Inflammatory macrophage treated with lipopolysaccharide for 4 hours (primary cell): ENCODE measurements around the gene EFCAB6.

ENCODE experiments used
- DNase-seq: peaks from one replicate; pipeline ENCODE4 v3.0.0-alpha.2; 2020

EFCAB6 gene

DNA sequence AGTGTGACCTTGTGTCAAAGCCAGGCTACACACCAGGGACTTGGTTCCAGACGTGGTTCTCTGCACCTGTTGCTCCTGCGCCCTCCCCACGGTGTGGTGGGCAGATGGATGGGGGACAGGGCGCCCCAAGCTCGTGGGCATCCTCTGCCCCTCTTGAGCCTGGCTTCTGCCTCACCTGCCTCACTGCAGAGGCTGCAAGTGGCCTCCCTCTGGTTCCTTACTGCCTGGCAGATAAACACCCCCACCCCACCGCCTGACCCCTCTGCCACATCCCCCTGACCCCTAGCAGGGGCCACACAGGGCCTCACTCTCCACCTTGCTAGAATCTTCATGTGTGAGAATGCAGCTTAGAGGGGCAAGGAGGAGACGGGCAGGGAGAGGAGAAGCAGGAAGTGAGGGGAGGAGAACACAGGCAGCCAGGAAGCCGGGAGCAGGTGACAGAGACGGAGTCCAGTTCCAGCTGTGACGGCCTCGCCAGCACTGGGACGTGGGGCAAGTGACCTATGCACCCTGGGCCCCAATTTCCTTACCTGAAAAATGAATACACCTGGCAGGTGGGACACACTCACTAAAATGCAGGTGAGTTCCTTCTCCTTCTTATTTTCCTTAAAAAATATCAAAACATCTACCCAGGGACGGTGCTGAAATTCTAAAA is 178.3 kb downstream of the EFCAB6 start:
- DNase-seq = no peak

DNA sequence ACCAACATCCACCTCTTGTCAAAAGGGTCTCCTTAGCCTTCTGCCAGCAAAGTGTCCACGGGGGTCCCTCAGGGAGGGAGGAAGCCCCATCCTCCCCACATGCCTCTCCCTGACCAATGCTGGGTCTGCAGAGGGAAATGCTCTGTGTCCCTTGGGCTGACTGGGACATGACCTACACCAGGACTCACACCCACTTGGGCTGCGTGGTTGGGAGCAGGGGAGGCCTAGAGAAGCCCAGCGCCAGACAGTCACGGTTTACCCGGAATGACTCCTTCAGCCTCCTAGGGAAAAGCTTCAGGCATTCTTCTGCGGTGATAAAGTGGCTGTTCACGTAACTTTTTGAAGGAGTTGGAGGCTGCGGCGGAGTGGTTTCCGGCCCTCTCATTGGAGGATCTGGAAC is 180.3 kb downstream of the EFCAB6 start:
- no peak for DNase-seq

- no peak for DNase-seq
These were observed 180.9 kb downstream of the EFCAB6 start for GRCh38 chr22:43631201-43631600.

DNA sequence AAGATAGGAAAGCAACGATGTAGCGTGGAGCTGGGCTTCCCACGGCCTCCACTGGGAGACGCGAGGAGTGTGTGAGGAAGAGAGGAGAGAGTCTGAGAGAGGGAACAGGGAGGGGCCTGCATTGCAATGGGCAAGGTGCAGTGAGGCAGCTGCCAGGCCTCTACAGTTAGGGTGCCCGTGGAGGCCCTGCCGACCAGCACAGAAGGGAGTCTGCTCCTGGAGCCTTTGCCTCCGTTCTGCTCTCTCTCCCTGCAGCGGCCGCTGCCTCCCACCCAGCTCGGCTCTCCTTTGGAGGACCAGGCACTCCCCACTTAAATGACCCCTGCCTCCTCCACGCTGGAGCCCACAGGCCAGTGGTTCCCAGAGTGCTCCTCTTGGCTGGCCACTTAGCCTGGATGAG is 181.7 kb downstream of the EFCAB6 start:
- DNase-seq = no peak

DNA sequence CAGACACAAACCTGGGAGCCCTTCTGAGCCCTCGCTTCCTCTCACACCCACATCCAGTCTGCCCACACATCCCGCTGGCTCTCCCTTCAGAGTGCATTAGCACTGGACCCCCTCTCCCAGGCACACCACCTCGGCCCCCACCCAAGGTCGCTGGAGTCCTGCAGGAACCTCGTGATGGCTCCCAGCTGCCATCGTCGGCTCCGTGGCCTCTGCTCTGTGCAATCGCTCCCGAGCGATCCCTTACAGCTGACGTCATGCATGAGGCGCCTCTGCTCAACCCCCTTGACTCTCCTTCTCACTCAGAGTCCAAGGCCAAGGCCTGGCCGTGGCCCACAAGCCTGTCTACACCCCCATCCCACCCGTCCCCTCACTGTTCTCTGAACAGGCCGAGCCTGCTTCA is 183.9 kb downstream of the EFCAB6 start:
- no peak for DNase-seq

DNA sequence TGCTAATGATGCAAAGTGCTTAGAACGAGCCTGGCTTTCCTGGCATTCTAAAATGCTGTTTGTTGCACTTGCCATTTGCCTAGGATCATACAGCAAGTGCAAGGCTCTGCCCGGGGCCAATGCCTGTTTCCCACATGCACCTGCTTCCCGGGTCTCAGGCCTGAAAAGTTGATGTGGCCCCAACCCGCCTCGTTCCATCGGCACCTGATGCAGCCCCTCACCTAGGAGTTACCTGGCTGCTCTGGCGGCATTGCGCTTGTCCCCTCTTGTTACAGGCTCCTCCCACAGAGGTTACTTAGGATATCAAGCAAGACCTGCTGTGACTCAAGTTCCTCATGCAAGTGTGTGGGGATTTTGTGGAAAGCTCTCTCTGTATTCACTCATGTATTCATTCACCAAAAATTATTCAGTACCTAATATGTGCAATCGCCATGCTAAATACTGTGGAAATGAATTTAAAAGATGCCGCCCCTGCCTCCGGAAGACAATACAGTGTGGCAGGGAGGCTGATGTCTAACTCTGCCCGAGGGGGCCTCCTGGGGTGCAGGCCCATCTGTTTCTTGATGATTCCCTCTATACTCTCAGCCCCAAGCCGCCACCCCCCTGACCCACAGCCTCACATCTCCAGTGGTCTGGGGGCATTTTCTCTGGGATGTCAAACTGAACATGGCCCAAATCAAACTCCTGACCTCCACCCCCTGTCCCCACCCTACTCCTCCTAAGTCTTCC is 184.5 kb downstream of the EFCAB6 start:
- DNase-seq = no peak

GRCh38 chr22:43625242-43625641 is 186.9 kb downstream of the EFCAB6 start:
- no peak for DNase-seq

DNA sequence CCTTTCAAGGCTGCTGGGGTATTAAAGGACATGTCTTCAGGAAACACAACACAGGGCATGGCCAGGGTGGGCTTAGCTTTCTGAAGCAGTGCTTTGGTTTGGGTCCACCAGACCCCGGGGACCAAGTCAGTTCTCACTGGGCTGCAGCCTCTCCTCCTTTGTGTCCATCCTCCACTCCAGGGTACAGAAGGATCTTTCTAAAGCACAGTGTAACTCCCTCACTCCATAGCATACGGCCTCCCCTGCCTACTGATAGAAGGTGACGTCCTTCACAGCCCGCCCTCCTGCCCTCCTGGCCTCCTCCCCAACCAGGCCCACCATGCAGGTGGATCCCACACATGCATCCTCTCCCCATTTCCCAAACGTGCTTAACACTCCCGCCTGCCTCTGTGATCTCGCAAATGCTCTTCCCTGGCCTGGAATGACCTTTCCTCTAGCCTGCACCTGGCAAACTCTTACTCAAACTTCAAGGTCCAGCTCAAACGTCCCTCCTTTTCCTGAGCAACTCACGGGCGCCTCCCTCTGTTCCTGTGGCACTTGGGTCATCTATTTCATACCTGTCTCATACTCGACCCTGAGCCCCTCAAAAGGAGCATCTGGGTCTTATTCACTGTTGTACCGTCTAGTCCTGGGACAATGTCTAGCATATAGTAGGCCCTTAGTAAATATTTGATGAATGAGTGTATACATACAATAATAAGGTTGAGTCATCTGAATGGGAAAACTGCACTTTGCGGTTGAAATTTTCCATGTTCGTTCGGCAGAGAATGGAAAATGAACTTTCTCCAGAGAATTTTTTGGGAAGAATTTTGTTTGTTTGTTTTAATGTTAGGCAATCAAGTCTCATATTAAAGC is 187.7 kb downstream of the EFCAB6 start:
- no peak for DNase-seq

GRCh38 chr22:43622886-43623285 is 189.2 kb downstream of the EFCAB6 start:
- no peak for DNase-seq

DNA sequence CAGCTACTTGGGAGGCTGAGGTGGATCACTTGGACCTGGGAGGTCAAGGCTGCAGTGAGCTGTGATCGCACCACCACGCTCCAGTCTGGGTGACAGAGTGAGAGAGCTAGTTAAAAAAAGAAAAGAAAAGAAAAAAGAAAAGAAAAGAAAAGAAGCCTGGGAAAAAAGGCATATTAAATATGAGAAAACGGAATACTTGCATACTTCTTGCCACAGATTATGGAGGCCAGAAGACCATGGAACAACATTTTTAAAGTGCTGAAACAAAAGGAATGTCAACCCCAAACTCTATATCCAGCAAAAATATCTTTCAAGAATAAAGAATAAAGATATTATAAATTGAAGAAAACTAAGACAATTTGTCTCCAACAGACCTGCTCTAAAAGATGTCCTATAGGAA is 191.9 kb downstream of the EFCAB6 start:
- no peak for DNase-seq

DNA sequence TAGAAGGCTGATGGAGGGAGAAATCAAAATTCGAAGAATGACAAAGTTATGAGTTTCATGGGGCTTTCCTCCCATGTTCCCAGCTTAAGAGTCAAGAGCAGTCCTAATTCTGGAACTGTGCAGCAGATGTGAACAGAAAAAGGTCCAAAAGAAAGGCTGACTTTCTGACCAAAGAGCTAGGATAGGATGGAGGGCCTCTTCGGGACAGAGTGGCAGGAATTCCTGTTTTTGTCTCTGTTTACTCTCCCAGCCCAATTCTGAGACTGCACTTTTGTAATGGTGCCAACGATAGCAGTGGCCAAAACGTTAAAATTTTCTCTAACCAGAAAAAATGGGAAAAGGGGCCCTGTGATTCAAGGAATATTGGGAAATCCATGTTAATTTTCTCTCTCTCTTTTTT is 193.6 kb downstream of the EFCAB6 start:
- DNase-seq = no peak

DNA sequence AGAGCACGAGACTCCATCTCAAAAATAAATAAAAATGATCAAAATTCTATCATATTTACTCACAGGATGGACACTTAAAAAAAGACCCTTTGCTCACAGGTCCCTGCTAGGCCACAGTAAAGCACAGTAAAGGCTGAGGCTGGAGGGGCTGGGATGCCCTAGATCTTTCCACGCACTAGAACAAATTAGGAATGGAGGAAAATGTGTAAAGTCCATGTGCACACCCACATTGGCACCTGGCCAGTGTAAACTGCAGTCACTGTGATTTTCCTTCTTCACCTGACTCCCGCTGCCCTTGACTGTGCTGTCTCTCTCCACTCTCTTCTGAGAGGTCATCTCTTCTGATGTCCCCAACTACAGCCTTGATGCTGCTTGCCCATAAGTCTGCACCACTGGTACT is 195.5 kb downstream of the EFCAB6 start:
- DNase-seq = no peak

DNA sequence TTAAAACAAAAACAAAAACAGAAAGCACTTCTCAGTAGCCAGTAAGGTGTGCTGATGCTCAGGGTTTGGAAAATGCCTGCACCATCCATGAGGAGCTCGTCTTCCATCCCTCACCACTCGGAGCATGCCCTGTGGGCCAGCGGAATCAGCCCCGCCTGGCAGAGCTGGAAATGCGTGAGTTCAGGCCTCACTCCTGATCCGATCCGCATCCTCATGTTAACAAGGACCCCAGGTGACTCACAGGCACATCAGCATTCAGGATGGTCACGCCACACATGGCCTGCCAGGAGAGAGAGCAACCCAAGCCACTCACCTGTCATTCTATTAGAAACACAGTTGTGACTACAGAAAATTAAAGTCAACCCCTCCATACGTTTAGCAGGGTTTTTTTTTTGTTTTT is 211.8 kb downstream of the EFCAB6 start:
- no peak for DNase-seq

DNA sequence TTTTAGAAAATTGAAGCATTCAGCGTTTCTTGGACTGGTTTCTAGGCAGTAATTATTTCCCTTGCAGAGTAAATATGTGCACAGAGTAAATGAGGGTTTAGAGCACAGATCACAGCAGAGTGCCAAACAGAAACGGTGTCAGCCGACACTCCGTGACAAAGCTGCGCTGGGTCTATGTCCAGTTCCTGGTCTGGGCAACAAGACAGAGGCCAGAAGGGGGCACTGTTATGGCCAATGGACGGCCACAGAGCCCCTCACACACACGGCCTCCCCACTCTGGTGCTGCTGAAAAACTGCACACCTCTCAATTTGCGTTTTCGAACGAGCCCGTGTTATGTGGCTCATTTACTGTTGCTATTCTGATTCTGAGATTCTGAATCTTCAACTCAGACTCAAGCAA is 219.6 kb downstream of the EFCAB6 start:
- no peak for DNase-seq

DNA sequence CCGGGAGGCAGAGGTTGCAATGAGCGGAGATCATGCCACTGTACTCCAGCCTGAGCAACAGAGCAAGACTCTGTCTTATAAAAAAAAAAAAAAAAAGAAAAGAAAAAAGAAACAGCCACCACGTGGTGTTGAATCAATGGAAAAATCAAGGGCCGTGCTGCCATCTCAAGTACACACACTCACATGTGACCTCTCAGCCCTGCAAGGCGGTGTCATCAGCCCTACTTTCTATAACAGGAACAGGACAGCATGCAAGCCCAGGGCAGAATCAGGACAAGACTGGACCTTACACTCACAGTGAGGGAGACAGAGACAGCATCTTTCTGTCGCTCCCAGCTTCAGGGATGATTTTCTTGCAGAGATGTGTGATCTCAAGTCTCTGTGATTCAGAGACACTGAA is 220.7 kb downstream of the EFCAB6 start:
- no peak for DNase-seq

DNA sequence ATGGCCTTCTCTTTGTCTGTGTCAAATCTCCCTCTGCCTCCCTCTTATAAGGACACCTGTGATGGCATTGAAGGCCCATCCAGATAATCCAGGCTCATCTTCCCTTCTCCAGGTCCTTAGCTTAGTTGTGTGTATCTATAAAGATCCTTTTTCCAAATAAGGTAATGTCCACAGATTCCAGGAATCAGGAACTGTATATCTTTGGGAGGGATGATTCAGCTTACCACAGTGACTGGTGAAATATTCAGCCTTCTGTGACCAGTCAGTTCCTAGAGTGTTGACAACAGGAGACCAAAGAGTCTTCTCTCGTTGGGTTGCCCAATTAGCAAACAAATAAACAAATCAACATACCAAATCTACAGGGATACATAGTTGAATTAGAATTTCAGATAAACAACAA is 224.5 kb downstream of the EFCAB6 start:
- no peak for DNase-seq

GRCh38 chr22:43583501-43583900 is 228.6 kb downstream of the EFCAB6 start:
- DNase-seq = no peak

DNA sequence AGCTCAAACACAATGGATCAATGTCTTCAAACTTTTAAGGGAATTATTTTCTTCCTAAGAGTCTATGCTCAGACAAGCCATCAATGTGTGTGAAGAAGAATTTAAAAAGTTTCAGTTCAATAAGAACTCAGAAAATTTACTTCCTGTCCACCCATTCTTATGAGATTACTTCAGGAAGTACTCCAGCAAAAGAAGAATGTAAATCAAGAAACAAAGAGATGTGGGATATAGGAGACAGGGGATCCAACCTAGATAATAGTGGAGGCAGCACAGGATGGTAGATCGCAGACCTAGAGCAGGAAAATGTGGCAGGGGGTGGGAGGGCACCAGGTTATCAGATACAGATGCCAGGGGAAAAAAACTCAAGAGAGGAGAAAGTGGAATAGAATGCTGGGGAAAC is 229.7 kb downstream of the EFCAB6 start:
- no peak for DNase-seq

DNA sequence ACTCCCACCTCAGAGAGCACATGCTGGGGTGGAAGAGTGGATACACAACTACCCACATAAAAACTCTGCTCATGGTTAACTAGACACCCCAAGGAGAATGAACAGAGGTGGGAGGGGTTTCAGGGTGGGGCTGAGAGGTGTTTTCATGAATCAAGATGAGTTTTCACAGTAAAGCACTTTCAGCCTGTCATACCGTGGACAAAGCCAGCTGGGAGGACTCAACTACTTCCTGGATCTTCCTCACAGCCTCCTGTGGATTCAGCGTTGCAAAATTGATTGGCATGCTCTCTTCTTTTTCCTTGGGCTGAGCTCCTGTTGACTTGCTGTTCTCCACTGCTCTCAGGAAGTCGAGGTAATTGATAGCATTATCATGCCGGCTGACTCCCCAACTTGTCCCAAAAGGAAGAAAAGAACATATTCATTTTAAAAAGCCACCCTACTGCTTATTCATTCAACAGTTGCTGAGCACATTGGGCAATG is 231.8 kb downstream of the EFCAB6 start:
- no peak for DNase-seq

- DNase-seq = no peak
These were observed 237.4 kb downstream of the EFCAB6 start for GRCh38 chr22:43574738-43575137.

GRCh38 chr22:43572710-43573109 is 239.4 kb downstream of the EFCAB6 start:
- no peak for DNase-seq

DNA sequence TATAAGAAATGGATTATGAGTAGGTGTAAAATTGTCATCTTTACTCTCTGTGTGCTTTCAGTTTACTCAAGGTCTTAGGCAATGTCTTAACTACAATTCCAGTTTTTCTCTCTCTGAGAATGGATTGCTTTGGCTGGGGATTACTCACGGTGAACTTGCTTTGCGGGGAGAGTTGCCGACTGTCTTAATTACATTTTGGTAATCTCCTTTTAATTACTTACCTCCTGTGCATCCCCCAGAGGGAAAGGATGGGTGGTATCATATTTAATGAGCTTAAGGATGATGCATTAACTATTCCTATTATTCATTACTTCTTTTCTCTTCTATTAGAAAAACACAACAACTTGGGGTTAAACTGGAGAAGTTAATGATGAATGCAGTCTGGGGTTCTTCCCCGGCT is 240.9 kb downstream of the EFCAB6 start:
- no peak for DNase-seq

DNA sequence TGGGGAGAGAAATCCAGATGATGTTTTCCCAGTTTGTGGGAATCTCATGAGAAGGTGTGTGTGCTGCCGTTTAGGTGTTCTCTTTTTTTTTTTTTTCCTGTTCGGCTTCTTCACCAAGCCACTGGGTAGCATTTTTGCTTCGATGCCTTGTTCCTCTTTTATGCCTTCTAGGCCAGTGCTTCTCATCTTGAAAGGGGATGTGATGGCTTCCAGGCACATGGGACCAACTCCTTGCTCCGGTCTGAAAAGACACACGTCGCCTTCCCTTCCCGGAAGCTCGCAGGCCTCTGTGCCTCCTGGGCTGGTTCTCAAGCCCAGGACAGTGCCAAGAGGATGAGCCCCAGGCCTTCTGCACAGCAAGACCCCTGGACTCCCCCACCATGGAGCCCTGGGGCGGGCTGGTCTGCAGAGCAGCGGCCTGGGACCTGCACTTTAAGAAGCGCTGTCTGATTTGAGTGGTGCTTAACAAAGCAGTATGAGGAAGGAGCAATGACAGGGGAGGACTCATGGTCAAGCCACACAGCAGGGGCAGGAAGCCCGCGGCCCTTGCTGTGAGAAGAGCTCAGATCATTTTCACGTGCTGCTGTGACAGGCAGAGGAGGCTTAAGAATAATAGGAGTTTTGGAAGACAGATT is 241.5 kb downstream of the EFCAB6 start:
- DNase-seq = no peak
